ENCODE results near the gene THOC2.

DNA sequence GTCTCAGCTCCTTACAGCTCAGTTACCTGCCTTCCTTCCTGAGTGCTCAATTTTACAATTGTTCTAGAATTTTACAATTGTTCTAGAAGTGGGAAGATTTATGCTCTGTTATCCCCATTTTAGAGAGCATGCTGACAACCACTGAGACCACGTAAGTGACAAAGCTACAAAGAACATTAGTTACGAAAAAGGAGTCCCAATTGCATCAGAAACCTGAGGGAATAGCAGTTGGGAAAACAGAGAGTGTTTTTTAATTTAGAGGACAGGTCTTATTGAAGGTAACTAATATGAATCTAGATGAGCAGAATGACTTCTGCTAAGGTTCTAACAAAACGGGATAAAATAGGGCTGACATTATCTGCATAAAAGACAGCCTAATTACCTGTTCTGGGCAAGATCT, 103.3 kb downstream of the THOC2 start:
- TF ChIP-seq ZNF701 (tag by site-specific recombination; IDR thresholded peaks at IDR 0.05), result no peak
- TF ChIP-seq ZBTB21 (tag by site-specific recombination; IDR thresholded peaks at IDR 0.05), result no peak
- TF ChIP-seq CTCF (tag by site-specific recombination; IDR thresholded peaks at IDR 0.05), result no peak
- no peak for TF ChIP-seq ATF2 (tag by site-specific recombination; IDR thresholded peaks at IDR 0.05; ENCODE audit: low read depth)
- no peak for TF ChIP-seq RBAK (tag by site-specific recombination; IDR thresholded peaks at IDR 0.05)
- no peak for TF ChIP-seq TRIM28 (IDR thresholded peaks at IDR 0.05; ENCODE audit: borderline replicate concordance, low read length)
- no peak for TF ChIP-seq TCF7L2 (IDR thresholded peaks at IDR 0.05; ENCODE audit: borderline replicate concordance, low read depth, low read length)
- no peak for TF ChIP-seq ZNF76 (tag by site-specific recombination; IDR thresholded peaks at IDR 0.05; ENCODE audit: borderline replicate concordance, low read depth)
- no peak for TF ChIP-seq ZNF292 (tag by site-specific recombination; IDR thresholded peaks at IDR 0.05; ENCODE audit: borderline replicate concordance, low read depth)
- no peak for TF ChIP-seq ZNF561 (tag by site-specific recombination; IDR thresholded peaks at IDR 0.05; ENCODE audit: borderline replicate concordance)
- no peak for TF ChIP-seq ZFP3 (tag by site-specific recombination; IDR thresholded peaks at IDR 0.05; ENCODE audit: low read depth)
- TF ChIP-seq, protein P1, sequence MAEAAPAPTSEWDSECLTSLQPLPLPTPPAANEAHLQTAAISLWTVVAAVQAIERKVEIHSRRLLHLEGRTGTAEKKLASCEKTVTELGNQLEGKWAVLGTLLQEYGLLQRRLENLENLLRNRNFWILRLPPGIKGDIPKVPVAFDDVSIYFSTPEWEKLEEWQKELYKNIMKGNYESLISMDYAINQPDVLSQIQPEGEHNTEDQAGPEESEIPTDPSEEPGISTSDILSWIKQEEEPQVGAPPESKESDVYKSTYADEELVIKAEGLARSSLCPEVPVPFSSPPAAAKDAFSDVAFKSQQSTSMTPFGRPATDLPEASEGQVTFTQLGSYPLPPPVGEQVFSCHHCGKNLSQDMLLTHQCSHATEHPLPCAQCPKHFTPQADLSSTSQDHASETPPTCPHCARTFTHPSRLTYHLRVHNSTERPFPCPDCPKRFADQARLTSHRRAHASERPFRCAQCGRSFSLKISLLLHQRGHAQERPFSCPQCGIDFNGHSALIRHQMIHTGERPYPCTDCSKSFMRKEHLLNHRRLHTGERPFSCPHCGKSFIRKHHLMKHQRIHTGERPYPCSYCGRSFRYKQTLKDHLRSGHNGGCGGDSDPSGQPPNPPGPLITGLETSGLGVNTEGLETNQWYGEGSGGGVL (tag by site-specific recombination; IDR thresholded peaks at IDR 0.05), result no peak

Measured in HEK293 (cell line).